GM12864 (cell line): ENCODE data around the gene NLRC3.
"Not testable (repeated sequence)": the region's sequence is repeated elsewhere in the genome, so short reads cannot be mapped to it uniquely, and the experiment has no call there.

ENCODE experiments used
- DNase-seq: peaks from one replicate; pipeline ENCODE4 v3.0.0-alpha.2; 2011; ENCODE audit warnings: low read depth
- H3K4me3 ChIP-seq: 2 replicates; pipeline ENCODE4 v1.5.1; 2011; ENCODE audit warnings: mild to moderate bottlenecking, low read depth, low read length, control low read depth
- CTCF ChIP-seq: IDR thresholded peaks from 2 replicates; pipeline ENCODE4 v1.5.1; 2011; ENCODE audit warnings: low read depth, mild to moderate bottlenecking, moderate library complexity, low read length, control low read depth, inconsistent platforms; ENCODE audit errors: missing control alignments

Gene NLRC3

GRCh38 chr16:3536271-3536731 lies 40.9 kb downstream of the NLRC3 start:
- no peak overlapping the region for H3K4me3 ChIP-seq
- no peak for TF ChIP-seq CTCF
- no peak for DNase-seq

DNA sequence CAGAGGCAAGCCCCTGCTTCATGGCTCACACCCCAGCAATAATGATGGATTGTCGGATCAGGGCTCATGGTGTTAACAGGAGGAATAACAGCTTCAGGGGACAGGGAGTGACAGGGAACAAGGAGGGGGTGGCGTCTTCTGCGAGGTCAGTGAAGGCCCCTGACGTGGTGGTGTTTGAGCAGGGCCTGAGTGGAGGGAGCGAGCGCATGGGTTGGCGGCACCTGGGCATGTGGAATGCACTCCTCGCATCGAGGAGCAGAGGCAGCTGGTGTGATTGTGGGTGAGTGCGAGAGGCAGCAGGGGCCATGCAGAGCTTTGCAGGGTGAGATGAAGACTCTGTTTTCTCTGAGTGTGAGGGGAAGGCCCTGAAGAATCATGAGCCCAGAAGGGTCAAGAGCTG lies 43.1 kb downstream of the NLRC3 start:
- no peak for TF ChIP-seq CTCF
- no peak for DNase-seq
- no peak overlapping the region for H3K4me3 ChIP-seq

- TF ChIP-seq CTCF: no peak
- DNase-seq: no peak
- H3K4me3 ChIP-seq: no peak overlapping the region
Measured at GRCh38 chr16:3532741-3533140, 44.5 kb downstream of the NLRC3 start.

- TF ChIP-seq CTCF: no peak
- no peak for DNase-seq
- no peak overlapping the region for H3K4me3 ChIP-seq
Measured at GRCh38 chr16:3530371-3530914, 46.8 kb downstream of the NLRC3 start.

GRCh38 chr16:3529175-3529574 lies 48.0 kb downstream of the NLRC3 start:
- H3K4me3 ChIP-seq: no peak overlapping the region
- no peak for TF ChIP-seq CTCF
- DNase-seq: no peak

DNA sequence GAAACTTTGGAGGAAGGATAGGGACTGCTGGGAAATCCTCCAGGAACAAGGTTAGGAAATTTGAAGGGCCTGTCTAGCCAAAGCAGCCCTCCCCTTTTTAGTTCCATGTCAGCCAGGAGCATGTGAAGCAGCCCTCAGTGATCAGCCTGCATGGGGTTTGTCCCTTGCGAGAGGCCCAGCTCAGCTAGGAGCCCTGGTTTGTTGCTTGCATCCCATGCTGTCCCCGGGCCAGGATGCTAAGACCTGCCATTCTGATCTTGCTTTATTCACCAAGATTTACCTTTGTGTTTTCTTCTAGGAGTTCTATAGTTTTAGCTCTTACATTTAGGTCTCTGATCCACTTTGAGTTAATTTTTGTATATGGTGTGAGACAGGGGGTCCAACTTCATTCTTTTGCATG lies 48.8 kb downstream of the NLRC3 start:
- H3K4me3 ChIP-seq: no peak overlapping the region
- TF ChIP-seq CTCF: no peak

DNA sequence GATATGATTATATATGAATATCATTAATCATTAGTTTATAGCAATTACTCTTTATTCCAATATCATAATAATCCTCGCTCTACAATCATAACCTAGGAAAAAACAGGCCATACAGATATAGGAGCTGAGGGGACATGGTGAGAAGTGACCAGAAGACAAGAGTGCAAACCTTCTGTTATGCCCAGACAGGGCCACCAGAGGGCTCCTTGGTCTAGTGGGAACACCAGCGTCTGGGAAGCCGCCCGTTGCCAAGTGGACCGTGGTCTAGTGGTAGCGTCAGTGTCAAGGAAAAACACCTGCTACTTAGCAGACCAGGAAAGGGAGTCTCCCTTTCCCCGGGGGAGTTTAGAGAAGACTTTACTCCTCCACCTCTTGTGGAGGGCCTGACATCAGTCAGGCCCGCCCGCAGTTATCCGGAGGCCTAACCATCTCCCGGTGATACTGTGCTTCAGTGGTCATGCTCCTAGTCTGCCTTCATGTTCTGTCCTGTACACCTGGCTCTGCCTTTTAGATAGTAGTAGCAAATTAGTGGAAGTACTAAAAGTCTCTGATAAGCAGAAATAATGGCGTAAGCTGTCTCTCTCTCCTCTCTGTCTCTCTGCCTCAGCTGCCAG lies 49.9 kb downstream of the NLRC3 start:
- TF ChIP-seq CTCF: peak; percentile 69
- not testable (repeated sequence) for H3K4me3 ChIP-seq
- DNase-seq: peak; percentile 13

More for the DNA sequence above, 48.8 kb downstream of the NLRC3 start:
- DNase-seq: no peak
